Panc1 (cell line): Measurements from ENCODE around the gene PNLIPRP3. TPM values are rescaled to one million over a fixed set of nuclear protein-coding genes. Genes with fewer than 3 reads are reported as not detected.

ENCODE experiments used
- ATAC-seq: fragments of 200-7000 bp; cut with Tn5 transposase; 2 replicates; pipeline ENCODE4 v1.9.1; 2020; ENCODE audit warnings: mild to moderate bottlenecking, moderate library complexity
- BruUV-seq: library from RNA; stranded (reverse); fragments of 400-500 nt; replicated peaks from 2 replicates; lab custom pipeline; 2021; lab: Mats Ljungman, UMichigan
- CTCF ChIA-PET: fragments of 300-600 bp; sonication (Branson Sonifier 250); formaldehyde crosslinking; loops from one replicate; lab custom pipeline; 2022; ENCODE audit warnings: antibody characterized with exemption; lab: Charles Lee
- POLR2A ChIA-PET: fragments of 300-600 bp; sonication (Branson Sonifier 250); formaldehyde crosslinking; loops from one replicate; lab custom pipeline; 2022; ENCODE audit warnings: antibody characterized with exemption; lab: Charles Lee
- DNase-seq: peaks from one replicate; pipeline ENCODE4 v3.0.0-alpha.2; 2010; ENCODE audit warnings: low read depth, low spot score
- H3K27ac ChIP-seq: 2 replicates; pipeline ENCODE4 v1.5.1; 2011; ENCODE audit warnings: mild to moderate bottlenecking, low read length, inconsistent platforms
- H3K27me3 ChIP-seq: fragments of 200-500 bp; sonication (Bioruptor generic); 2 replicates; pipeline ENCODE4 v1.6.0; 2014; ENCODE audit warnings: low read length, inconsistent platforms; ENCODE audit not compliant: control insufficient read depth, insufficient read depth
- H3K36me3 ChIP-seq: fragments of 200-500 bp; sonication (Bioruptor generic); 2 replicates; pipeline ENCODE4 v1.5.1; 2014; ENCODE audit warnings: inconsistent platforms, mild to moderate bottlenecking, low read length, moderate library complexity; ENCODE audit not compliant: control insufficient read depth, insufficient read depth
- H3K4me1 ChIP-seq: 2 replicates; pipeline ENCODE4 v1.5.1; 2011; ENCODE audit warnings: inconsistent platforms, mild to moderate bottlenecking, low read length, moderate library complexity; ENCODE audit not compliant: control insufficient read depth, insufficient read depth
- H3K4me3 ChIP-seq, 2 experiments: 2 replicates each; pipeline ENCODE4 v1.5.1; 2011 to 2012; ENCODE audit warnings: low read depth in 2 of 2, low read length in 2 of 2, mild to moderate bottlenecking in 2 of 2, inconsistent platforms in 1 of 2, moderate library complexity in 1 of 2
- H3K9me3 ChIP-seq: fragments of 200-500 bp; sonication (Bioruptor generic); 2 replicates; pipeline ENCODE4 v1.5.1; 2014; ENCODE audit warnings: low read depth, mild to moderate bottlenecking, inconsistent platforms, low read length, moderate library complexity; ENCODE audit not compliant: control insufficient read depth, insufficient read depth
- CTCF ChIP-seq: fragments of 450-650 bp; IDR thresholded peaks from 2 replicates; pipeline ENCODE4 v1.5.1; 2017; ENCODE audit warnings: mild to moderate bottlenecking
- POLR2AphosphoS5 ChIP-seq: IDR thresholded peaks from 2 replicates; pipeline ENCODE4 v1.6.1; 2012; ENCODE audit warnings: mild to moderate bottlenecking, low read depth, low read length, moderate library complexity
- REST ChIP-seq, 2 experiments: IDR thresholded peaks; 2 replicates each; pipeline ENCODE4 v1.6.1; 2011 to 2012; ENCODE audit warnings: low read depth in 2 of 2, control low read depth in 1 of 2, low read length in 1 of 2, mild to moderate bottlenecking in 1 of 2, moderate library complexity in 1 of 2; ENCODE audit not compliant: insufficient read depth in 1 of 2
- SIN3A ChIP-seq: IDR thresholded peaks from 2 replicates; pipeline ENCODE4 v1.6.1; 2012; ENCODE audit warnings: low read depth, mild to moderate bottlenecking, low read length, moderate library complexity, borderline replicate concordance; ENCODE audit not compliant: insufficient read depth
- TCF7L2 ChIP-seq: IDR thresholded peaks from 2 replicates; pipeline ENCODE4 v1.6.1; 2011; ENCODE audit warnings: mild to moderate bottlenecking, low read depth, low read length, inconsistent platforms
- in situ Hi-C: cut with HindIII; loops from 2 replicates; pipeline ENCODE4 v1.10.0; 2016; ENCODE audit warnings: low sequenced_read_pairs, low pct_unique_long_range_greater_than_20kb
- intact Hi-C: fragments of 100-400 bp; cut with micrococcal nuclease; formaldehyde crosslinking; loops from one replicate; pipeline ENCODE4 v1.10.0; 2022; ENCODE audit not compliant: unreplicated experiment
- total RNA-seq: library from RNA; stranded (reverse); gene quantifications from one replicate; pipeline ENCODE4 v1.2.1, GENCODE V29; 2021; ENCODE audit not compliant: unreplicated experiment

The PNLIPRP3 gene
- total RNA-seq, 1 experiment from 2014 or later: not detected

- ATAC-seq: peak; percentile 86
- in situ Hi-C loops: no loop called here
- TF ChIP-seq CTCF (peak; percentile 94), TCF7L2 (no peak)
- CTCF ChIA-PET: no interaction called here
- Histone ChIP-seq H3K27me3 (peaks cover 5% of the 10 kb centered on the region; the same call in 1 of the 2 replicates), H3K9me3 (no peaks in the 10 kb centered on the region), H3K4me3 (no peak overlapping the region), H3K36me3 (no peaks in the 10 kb centered on the region), H3K4me1 (no peaks in the 10 kb centered on the region), H3K27ac (no peak overlapping the region)
- intact Hi-C loops: loop anchor here (2.0 kb wide), 2 partner anchors 46 to 78 kb away; no protein-coding TSS in a partner anchor
- POLR2A ChIA-PET: no interaction called here
- DNase-seq: peak; percentile 5
- BruUV-seq: no TSS peak
These were observed 17.0 kb downstream of the PNLIPRP3 start for GRCh38 chr10:116444527-116445142.

GRCh38 chr10:116450861-116451260 lies 23.2 kb downstream of the PNLIPRP3 start:
- Histone ChIP-seq H3K9me3 (no peaks in the 10 kb centered on the region), H3K27ac (no peak overlapping the region), H3K36me3 (no peaks in the 10 kb centered on the region), H3K4me3 (no peak overlapping the region), H3K27me3 (peaks cover 8% of the 10 kb centered on the region; the same call in 1 of the 2 replicates), H3K4me1 (no peaks in the 10 kb centered on the region)
- no TSS peak for BruUV-seq
- intact Hi-C loops (no loop called here), in situ Hi-C loops (no loop called here)
- TF ChIP-seq POLR2AphosphoS5: no peak
- ChIA-PET CTCF (no interaction called here), POLR2A (no interaction called here)
- no peak for ATAC-seq
- DNase-seq: no peak

- Histone ChIP-seq H3K4me1 (no peaks in the 10 kb centered on the region), H3K27me3 (peaks cover 6% of the 10 kb centered on the region; the same call in 1 of the 2 replicates), H3K36me3 (no peaks in the 10 kb centered on the region), H3K27ac (no peak overlapping the region), H3K4me3 (no peak overlapping the region), H3K9me3 (no peaks in the 10 kb centered on the region)
- in situ Hi-C loops: no loop called here
- intact Hi-C loops: no loop called here
- POLR2A ChIA-PET: interaction anchor here (0.6 kb wide), 1 partner anchor 58 kb away, joined by 3 read pairs; no protein-coding TSS in a partner anchor
- TF ChIP-seq REST (IDR thresholded peaks at IDR 0.05; ENCODE audit: insufficient read depth in 1 of 2, low read depth in 2 of 2, low read length in 1 of 2) (no peak), POLR2AphosphoS5 (no peak), SIN3A (no peak), TCF7L2 (no peak), CTCF (no peak)
- ATAC-seq: no peak
- CTCF ChIA-PET: no interaction called here
- DNase-seq: no peak
- BruUV-seq: no TSS peak
These were observed 24.2 kb downstream of the PNLIPRP3 start for GRCh38 chr10:116451711-116452337.
